Fibroblast of lung (primary cell): Measurements from ENCODE around the gene ATP6V0C.

Source experiments
- CTCF ChIP-seq, 2 donors: IDR thresholded peaks in 1 of 2; conservative IDR thresholded peaks in 1 of 2; 1 replicate in 1 of 2; 2 replicates in 1 of 2; pipeline ENCODE4 v1.5.1; 2011 to 2012; ENCODE audit warnings: low read length in 2 of 2, control low read depth in 1 of 2, inconsistent platforms in 1 of 2, low read depth in 1 of 2, mild to moderate bottlenecking in 1 of 2
- EZH2 ChIP-seq: IDR thresholded peaks from 2 replicates; pipeline ENCODE4 v1.5.1; 2012; ENCODE audit warnings: low read length, control low read depth, mild to moderate bottlenecking; ENCODE audit errors: missing control alignments

GRCh38 chr16:2529061-2529931 is 15.5 kb downstream of the ATP6V0C start:
- TF ChIP-seq CTCF (conservative IDR thresholded peaks at IDR 0.05 in 1 of 2, IDR thresholded peaks at IDR 0.05 in 1 of 2; ENCODE audit: low read depth in 1 of 2, low read length in 2 of 2) (no peak), EZH2 (no peak)
